Right cardiac atrium (tissue), 5 donors: ENCODE measurements around the gene XAGE1A. TPM values are rescaled to one million over a fixed set of nuclear protein-coding genes. Genes with fewer than 3 reads are reported as not detected.
"Not testable (repeated sequence)": the region's sequence is repeated elsewhere in the genome, so short reads cannot be mapped to it uniquely, and the experiment has no call there.

Experiments used
- ATAC-seq, 2 donors: fragments of 200-7000 bp; cut with Tn5 transposase; one replicate each; pipeline versions ENCODE4 v1.8.0 to v1.9.1; 2020; ENCODE audit warnings: moderate library complexity in 2 of 2, mild to moderate bottlenecking in 1 of 2
- DNase-seq, 3 donors: peaks; one replicate each; pipeline ENCODE4 v3.0.0-alpha.2; 2020
- H3K27ac ChIP-seq: one replicate; pipeline ENCODE4 v1.5.1; 2013; ENCODE audit warnings: mild to moderate bottlenecking, low read length, control low read depth, moderate library complexity
- H3K27me3 ChIP-seq: one replicate; pipeline ENCODE4 v1.6.1; 2013; ENCODE audit not compliant: control insufficient read depth, insufficient read depth
- H3K4me1 ChIP-seq: one replicate; pipeline ENCODE4 v1.6.1; 2013; ENCODE audit warnings: low read length; ENCODE audit not compliant: control insufficient read depth, insufficient read depth
- H3K4me3 ChIP-seq: one replicate; pipeline ENCODE4 v1.5.1; 2013; ENCODE audit warnings: low read length, control low read depth
- H3K9me3 ChIP-seq: one replicate; pipeline ENCODE4 v1.6.1; 2013; ENCODE audit warnings: low read length; ENCODE audit not compliant: control insufficient read depth
- WGBS: extraction: QIAGEN DNeasy Blood & Tissue Kit; methylation state at CpG from one replicate; pipeline ENCODE4 v1.1.7; 2013; 5-methylcytosine and 5-hydroxymethylcytosine counted together
- intact Hi-C, 4 donors: fragments of 100-400 bp; cut with DNase I; formaldehyde crosslinking; loops; one replicate each; pipeline versions ENCODE4 v1.11.0 to v1.14.0; 2022 to 2023
- polyA plus RNA-seq: library from polyadenylated mRNA; stranded (reverse); fragments of 200-250 nt; gene quantifications from one replicate; pipeline ENCODE4 v1.2.3, GENCODE V29; 2013
- total RNA-seq, 4 donors: library from RNA; stranded (reverse); fragmentation: NEBNext Ultra II Directional; extraction: Animal tissue kit (Norgen Biotek cat#: 25700); gene quantifications; one replicate each; pipeline ENCODE4 v1.2.1, GENCODE V29; 2021
- donor health status: healthy with polysubstance abuse.
- donor health status: DM: no; HTN: yes; CAD: no.
- donor health status: DM: no; HTN: no; CAD: no.
- donor health status: DM: no; HTN: yes; CAD: no; lungs with severe emphysema.
- donor health status: DM: yes; HTN: yes; CAD: no.

XAGE1A gene
- total and polyA plus RNA-seq, 5 donors: not detected

GRCh38 chrX:52541051-52541450, 45.4 kb downstream of the XAGE1A start:
- H3K4me3 ChIP-seq: not testable (repeated sequence)
- 63% methylated on average over 4 of the region's 4 CpGs for WGBS

GRCh38 chrX:52542311-52542710, 46.7 kb downstream of the XAGE1A start:
- intact Hi-C loops: no loop called here
- no peak for ATAC-seq

More at GRCh38 chrX:52541051-52541450, 45.4 kb downstream of the XAGE1A start:
- H3K9me3 ChIP-seq, DNase-seq, H3K27me3 ChIP-seq, ATAC-seq, H3K4me1 ChIP-seq, intact Hi-C loops, H3K27ac ChIP-seq: not testable (repeated sequence)

GRCh38 chrX:52544147-52544840, 48.7 kb downstream of the XAGE1A start:
- Histone ChIP-seq H3K27me3 (no peaks in the 10 kb centered on the region), H3K9me3 (no peaks in the 10 kb centered on the region), H3K27ac (no peak overlapping the region), H3K4me1 (no peaks in the 10 kb centered on the region), H3K4me3 (no peak overlapping the region)
- DNase-seq (no peak), ATAC-seq (no peak)
- intact Hi-C loops: no loop called here
- whole genome bisulfite sequencing: 90% methylated on average over 21 of the region's 21 CpGs

More at GRCh38 chrX:52542311-52542710, 46.7 kb downstream of the XAGE1A start:
- Histone ChIP-seq H3K27ac (no peak overlapping the region), H3K27me3 (no peaks in the 10 kb centered on the region), H3K9me3 (no peaks in the 10 kb centered on the region), H3K4me1 (no peaks in the 10 kb centered on the region), H3K4me3 (no peak overlapping the region)
- WGBS: 66% methylated on average over 6 of the region's 6 CpGs
- no peak for DNase-seq

GRCh38 chrX:52548769-52549168, 53.2 kb downstream of the XAGE1A start:
- ATAC-seq, H3K4me1 ChIP-seq, H3K27ac ChIP-seq, H3K9me3 ChIP-seq, H3K27me3 ChIP-seq, DNase-seq, intact Hi-C loops, H3K4me3 ChIP-seq: not testable (repeated sequence)
- WGBS: 72% methylated on average over 3 of the region's 3 CpGs

Other genes with a start within 250 kb of the XAGE1A start
- gene XAGE2, start 126.8 kb upstream of the XAGE1A start, total RNA-seq: not detected
- not detected for gene XAGE2, start 126.8 kb upstream of the XAGE1A start, polyA plus RNA-seq
- not detected for gene XAGE1B, start 21.3 kb downstream of the XAGE1A start, total RNA-seq
- gene XAGE1B, start 21.3 kb downstream of the XAGE1A start, polyA plus RNA-seq: not detected
- not detected for gene SSX7, start 159.1 kb downstream of the XAGE1A start, total RNA-seq
- not detected for gene SSX7, start 159.1 kb downstream of the XAGE1A start, polyA plus RNA-seq
- gene SSX2, start 211.4 kb downstream of the XAGE1A start, total RNA-seq: not detected
- not detected for gene SSX2, start 211.4 kb downstream of the XAGE1A start, polyA plus RNA-seq